Measurements from ENCODE around the gene P4HA2. TPM values are rescaled to one million over a fixed set of nuclear protein-coding genes. Genes with fewer than 3 reads are reported as not detected.
"Not testable (repeated sequence)": the region's sequence is repeated elsewhere in the genome, so short reads cannot be mapped to it uniquely, and the experiment has no call there.

Gene P4HA2
- total and polyA plus RNA-seq, 2 experiments from 2014 or later = 5.9 to 8.0 TPM

DNA sequence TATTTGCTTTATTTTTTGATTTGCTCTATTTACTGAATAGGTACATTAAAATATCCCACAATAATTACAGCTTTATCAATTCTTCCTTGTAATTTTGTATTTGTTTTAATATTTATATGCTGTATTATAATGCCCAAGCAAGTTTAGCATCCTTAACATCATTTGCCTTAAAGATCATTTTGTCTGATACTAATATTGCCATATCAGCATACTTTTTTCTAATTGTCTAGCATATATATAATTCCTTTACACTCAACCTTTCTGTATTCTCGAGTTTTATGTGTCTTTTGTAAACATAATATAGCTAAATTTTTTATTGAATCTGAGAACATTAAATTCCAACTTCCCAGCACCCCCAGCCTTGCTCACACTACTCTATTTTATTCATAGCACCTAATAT, 64.7 kb downstream of the P4HA2 start:
- TF ChIP-seq EZH2phosphoT487 (IDR thresholded peaks at IDR 0.05; ENCODE audit: unreplicated experiment) (no peak), EZH2 (IDR thresholded peaks at IDR 0.05; ENCODE audit: low read depth, unreplicated experiment) (no peak), STAT1 (IDR thresholded peaks at IDR 0.05; ENCODE audit: unreplicated experiment) (no peak), JUNB (IDR thresholded peaks at IDR 0.05; ENCODE audit: unreplicated experiment) (no peak)

DNA sequence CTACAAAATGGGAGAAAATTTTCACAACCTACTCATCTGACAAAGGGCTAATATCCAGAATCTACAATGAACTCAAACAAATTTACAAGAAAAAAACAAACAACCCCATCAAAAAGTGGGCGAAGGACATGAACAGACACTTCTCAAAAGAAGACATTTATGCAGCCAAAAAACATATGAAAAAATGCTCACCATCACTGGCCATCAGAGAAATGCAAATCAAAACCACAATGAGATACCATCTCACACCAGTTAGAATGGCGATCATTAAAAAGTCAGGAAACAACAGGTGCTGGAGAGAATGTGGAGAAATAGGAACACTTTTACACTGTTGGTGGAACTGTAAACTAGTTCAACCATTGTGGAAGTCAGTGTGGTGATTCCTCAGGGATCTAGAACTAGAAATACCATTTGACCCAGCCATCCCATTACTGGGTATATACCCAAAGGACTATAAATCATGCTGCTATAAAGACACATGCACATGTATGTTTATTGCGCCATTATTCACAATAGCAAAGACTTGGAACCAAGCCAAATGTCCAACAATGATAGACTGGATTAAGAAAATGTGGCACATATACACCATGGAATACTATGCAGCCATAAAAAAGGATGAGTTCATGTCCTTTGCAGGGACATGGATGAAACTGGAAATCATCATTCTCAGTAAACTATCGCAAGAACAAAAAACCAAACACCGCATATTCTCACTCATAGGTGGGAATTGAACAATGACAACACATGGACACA, 65.9 kb downstream of the P4HA2 start:
- H3K27me3 ChIP-seq (ENCODE audit: insufficient read depth); H3K4me1 Mint-ChIP-seq; H3K9me2 ChIP-seq (ENCODE audit: insufficient read depth); H3K27ac ChIP-seq (ENCODE audit: low read depth); H3K4me2 ChIP-seq; H3K4me1 ChIP-seq (ENCODE audit: insufficient read depth); ATAC-seq; H3K4me3 ChIP-seq; H3K27ac Mint-ChIP-seq; H4K20me1 ChIP-seq (replicated peaks; ENCODE audit: insufficient read depth); H3K4me3 Mint-ChIP-seq; H3K36me3 ChIP-seq (ENCODE audit: insufficient read depth); H3K27me3 Mint-ChIP-seq (ENCODE audit: insufficient read depth, low read depth, poor library complexity); H3F3A ChIP-seq (replicated peaks; ENCODE audit: low read depth); H3K79me2 ChIP-seq (replicated peaks; ENCODE audit: insufficient read depth); H3K36me3 Mint-ChIP-seq (ENCODE audit: low read depth); H2AFZ ChIP-seq; DNase-seq (ENCODE audit: low spot score); H3K9me3 Mint-ChIP-seq: not testable (repeated sequence)

More for the DNA sequence above, 64.7 kb downstream of the P4HA2 start:
- Mint-ChIP-seq H3K4me1 (no peaks in the 10 kb centered on the region), H3K27me3 (ENCODE audit: insufficient read depth, low read depth, poor library complexity) (no peaks in the 10 kb centered on the region), H3K27ac (no peak overlapping the region), H3K36me3 (ENCODE audit: low read depth) (peaks cover 3% of the 10 kb centered on the region; the same call in 1 of the 3 replicates), H3K4me3 (no peak overlapping the region), H3K9me3 (peaks cover 13% of the 10 kb centered on the region)
- no peak overlapping the region for H2AFZ ChIP-seq
- no peak overlapping the region for H3K4me3 ChIP-seq
- no peaks in the 10 kb centered on the region for H3K79me2 ChIP-seq (replicated peaks; ENCODE audit: insufficient read depth)
- ATAC-seq (no peak), DNase-seq (ENCODE audit: low spot score) (no peak)
- H4K20me1 ChIP-seq (replicated peaks; ENCODE audit: insufficient read depth) = no peaks in the 10 kb centered on the region
- no peaks in the 10 kb centered on the region for H3K4me1 ChIP-seq (ENCODE audit: insufficient read depth)
- no peaks in the 10 kb centered on the region for H3K36me3 ChIP-seq (ENCODE audit: insufficient read depth)
- no peaks in the 10 kb centered on the region for H3K27me3 ChIP-seq (ENCODE audit: insufficient read depth)
- H3K27ac ChIP-seq (ENCODE audit: low read depth) = no peak overlapping the region
- H3K9me2 ChIP-seq (ENCODE audit: insufficient read depth) = no peaks in the 10 kb centered on the region; the same call in 1 of the 2 replicates
- H3F3A ChIP-seq (replicated peaks; ENCODE audit: low read depth) = no peaks in the 10 kb centered on the region
- no peak overlapping the region for H3K4me2 ChIP-seq

DNA sequence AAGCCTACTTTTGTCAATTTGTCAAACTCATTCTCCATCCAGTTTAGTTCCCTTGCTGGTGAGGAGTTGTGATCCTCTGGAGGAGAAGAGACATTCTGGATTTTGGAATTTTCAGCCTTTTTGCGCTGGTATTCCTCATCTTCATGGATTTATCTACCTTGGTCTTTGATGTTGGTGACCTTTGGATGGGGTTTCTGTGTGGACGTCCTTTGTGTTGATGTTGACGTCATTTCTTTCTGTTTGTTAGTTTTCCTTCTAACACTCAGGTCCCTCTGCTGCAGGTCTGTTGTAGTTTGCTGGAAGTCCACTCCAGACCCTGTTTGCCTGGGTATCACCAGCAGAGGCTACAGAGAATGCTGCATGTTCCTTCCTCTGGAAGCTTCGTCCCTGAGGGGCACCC, 71.2 kb downstream of the P4HA2 start:
- Histone ChIP-seq H3K79me2 (replicated peaks; ENCODE audit: insufficient read depth) (no peaks in the 10 kb centered on the region), H3K27ac (ENCODE audit: low read depth) (no peak overlapping the region), H3F3A (replicated peaks; ENCODE audit: low read depth) (no peaks in the 10 kb centered on the region), H3K36me3 (ENCODE audit: insufficient read depth) (no peaks in the 10 kb centered on the region), H3K4me1 (ENCODE audit: insufficient read depth) (no peaks in the 10 kb centered on the region), H2AFZ (no peak overlapping the region), H3K9me2 (ENCODE audit: insufficient read depth) (no peaks in the 10 kb centered on the region), H4K20me1 (replicated peaks; ENCODE audit: insufficient read depth) (no peaks in the 10 kb centered on the region), H3K4me3 (no peak overlapping the region), H3K27me3 (ENCODE audit: insufficient read depth) (no peaks in the 10 kb centered on the region), H3K4me2 (no peak overlapping the region)
- Mint-ChIP-seq H3K4me1 (no peaks in the 10 kb centered on the region), H3K27ac (no peak overlapping the region), H3K27me3 (ENCODE audit: insufficient read depth, low read depth, poor library complexity) (peaks cover 3% of the 10 kb centered on the region), H3K4me3 (no peak overlapping the region), H3K36me3 (ENCODE audit: low read depth) (peaks cover 5% of the 10 kb centered on the region; the same call in 1 of the 3 replicates), H3K9me3 (peaks cover 43% of the 10 kb centered on the region; the same call in 2 of the 3 replicates)
- DNase-seq (ENCODE audit: low spot score) = no peak
- ATAC-seq = no peak
- TF ChIP-seq CREB1 (CRISPR knock-in tag; IDR thresholded peaks at IDR 0.05; ENCODE audit: low read depth) = no peak
- TF ChIP-seq NANOG (IDR thresholded peaks at IDR 0.05; ENCODE audit: borderline replicate concordance) = no peak
- no peak for TF ChIP-seq EZH2phosphoT487 (IDR thresholded peaks at IDR 0.05; ENCODE audit: unreplicated experiment)
- no peak for TF ChIP-seq STAT1 (IDR thresholded peaks at IDR 0.05; ENCODE audit: unreplicated experiment)
- no peak for TF ChIP-seq ZNF331 (CRISPR knock-in tag; IDR thresholded peaks at IDR 0.05; ENCODE audit: low read depth)
- TF ChIP-seq, protein P1, sequence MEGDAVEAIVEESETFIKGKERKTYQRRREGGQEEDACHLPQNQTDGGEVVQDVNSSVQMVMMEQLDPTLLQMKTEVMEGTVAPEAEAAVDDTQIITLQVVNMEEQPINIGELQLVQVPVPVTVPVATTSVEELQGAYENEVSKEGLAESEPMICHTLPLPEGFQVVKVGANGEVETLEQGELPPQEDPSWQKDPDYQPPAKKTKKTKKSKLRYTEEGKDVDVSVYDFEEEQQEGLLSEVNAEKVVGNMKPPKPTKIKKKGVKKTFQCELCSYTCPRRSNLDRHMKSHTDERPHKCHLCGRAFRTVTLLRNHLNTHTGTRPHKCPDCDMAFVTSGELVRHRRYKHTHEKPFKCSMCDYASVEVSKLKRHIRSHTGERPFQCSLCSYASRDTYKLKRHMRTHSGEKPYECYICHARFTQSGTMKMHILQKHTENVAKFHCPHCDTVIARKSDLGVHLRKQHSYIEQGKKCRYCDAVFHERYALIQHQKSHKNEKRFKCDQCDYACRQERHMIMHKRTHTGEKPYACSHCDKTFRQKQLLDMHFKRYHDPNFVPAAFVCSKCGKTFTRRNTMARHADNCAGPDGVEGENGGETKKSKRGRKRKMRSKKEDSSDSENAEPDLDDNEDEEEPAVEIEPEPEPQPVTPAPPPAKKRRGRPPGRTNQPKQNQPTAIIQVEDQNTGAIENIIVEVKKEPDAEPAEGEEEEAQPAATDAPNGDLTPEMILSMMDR (conservative IDR thresholded peaks at IDR 0.05; ENCODE audit: low read depth in 2 of 2) = no peak
- no peak for TF ChIP-seq ZNF114 (CRISPR knock-in tag; IDR thresholded peaks at IDR 0.05)
- no peak for TF ChIP-seq EZH2 (IDR thresholded peaks at IDR 0.05; ENCODE audit: low read depth, unreplicated experiment)
- TF ChIP-seq, protein P2, sequence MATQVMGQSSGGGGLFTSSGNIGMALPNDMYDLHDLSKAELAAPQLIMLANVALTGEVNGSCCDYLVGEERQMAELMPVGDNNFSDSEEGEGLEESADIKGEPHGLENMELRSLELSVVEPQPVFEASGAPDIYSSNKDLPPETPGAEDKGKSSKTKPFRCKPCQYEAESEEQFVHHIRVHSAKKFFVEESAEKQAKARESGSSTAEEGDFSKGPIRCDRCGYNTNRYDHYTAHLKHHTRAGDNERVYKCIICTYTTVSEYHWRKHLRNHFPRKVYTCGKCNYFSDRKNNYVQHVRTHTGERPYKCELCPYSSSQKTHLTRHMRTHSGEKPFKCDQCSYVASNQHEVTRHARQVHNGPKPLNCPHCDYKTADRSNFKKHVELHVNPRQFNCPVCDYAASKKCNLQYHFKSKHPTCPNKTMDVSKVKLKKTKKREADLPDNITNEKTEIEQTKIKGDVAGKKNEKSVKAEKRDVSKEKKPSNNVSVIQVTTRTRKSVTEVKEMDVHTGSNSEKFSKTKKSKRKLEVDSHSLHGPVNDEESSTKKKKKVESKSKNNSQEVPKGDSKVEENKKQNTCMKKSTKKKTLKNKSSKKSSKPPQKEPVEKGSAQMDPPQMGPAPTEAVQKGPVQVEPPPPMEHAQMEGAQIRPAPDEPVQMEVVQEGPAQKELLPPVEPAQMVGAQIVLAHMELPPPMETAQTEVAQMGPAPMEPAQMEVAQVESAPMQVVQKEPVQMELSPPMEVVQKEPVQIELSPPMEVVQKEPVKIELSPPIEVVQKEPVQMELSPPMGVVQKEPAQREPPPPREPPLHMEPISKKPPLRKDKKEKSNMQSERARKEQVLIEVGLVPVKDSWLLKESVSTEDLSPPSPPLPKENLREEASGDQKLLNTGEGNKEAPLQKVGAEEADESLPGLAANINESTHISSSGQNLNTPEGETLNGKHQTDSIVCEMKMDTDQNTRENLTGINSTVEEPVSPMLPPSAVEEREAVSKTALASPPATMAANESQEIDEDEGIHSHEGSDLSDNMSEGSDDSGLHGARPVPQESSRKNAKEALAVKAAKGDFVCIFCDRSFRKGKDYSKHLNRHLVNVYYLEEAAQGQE (IDR thresholded peaks at IDR 0.05; ENCODE audit: unreplicated experiment) = no peak

Measured in GM23338 (cell line).